Measurements from ENCODE around the gene CARD8. TPM values are rescaled to one million over a fixed set of nuclear protein-coding genes. Genes with fewer than 3 reads are reported as not detected.
A peak's percentile ranks its signal among the peaks of the same experiment; 100 is the strongest.

Gene CARD8, protein sequence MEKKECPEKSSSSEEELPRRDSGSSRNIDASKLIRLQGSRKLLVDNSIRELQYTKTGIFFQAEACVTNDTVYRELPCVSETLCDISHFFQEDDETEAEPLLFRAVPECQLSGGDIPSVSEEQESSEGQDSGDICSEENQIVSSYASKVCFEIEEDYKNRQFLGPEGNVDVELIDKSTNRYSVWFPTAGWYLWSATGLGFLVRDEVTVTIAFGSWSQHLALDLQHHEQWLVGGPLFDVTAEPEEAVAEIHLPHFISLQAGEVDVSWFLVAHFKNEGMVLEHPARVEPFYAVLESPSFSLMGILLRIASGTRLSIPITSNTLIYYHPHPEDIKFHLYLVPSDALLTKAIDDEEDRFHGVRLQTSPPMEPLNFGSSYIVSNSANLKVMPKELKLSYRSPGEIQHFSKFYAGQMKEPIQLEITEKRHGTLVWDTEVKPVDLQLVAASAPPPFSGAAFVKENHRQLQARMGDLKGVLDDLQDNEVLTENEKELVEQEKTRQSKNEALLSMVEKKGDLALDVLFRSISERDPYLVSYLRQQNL
- total RNA-seq (179 TPM), polyA plus RNA-seq (100 to 1,000 TPM in 1 of 4 donors, 10 to 100 TPM in 3; 85.9 to 107 (median 91.7) TPM)

DNA sequence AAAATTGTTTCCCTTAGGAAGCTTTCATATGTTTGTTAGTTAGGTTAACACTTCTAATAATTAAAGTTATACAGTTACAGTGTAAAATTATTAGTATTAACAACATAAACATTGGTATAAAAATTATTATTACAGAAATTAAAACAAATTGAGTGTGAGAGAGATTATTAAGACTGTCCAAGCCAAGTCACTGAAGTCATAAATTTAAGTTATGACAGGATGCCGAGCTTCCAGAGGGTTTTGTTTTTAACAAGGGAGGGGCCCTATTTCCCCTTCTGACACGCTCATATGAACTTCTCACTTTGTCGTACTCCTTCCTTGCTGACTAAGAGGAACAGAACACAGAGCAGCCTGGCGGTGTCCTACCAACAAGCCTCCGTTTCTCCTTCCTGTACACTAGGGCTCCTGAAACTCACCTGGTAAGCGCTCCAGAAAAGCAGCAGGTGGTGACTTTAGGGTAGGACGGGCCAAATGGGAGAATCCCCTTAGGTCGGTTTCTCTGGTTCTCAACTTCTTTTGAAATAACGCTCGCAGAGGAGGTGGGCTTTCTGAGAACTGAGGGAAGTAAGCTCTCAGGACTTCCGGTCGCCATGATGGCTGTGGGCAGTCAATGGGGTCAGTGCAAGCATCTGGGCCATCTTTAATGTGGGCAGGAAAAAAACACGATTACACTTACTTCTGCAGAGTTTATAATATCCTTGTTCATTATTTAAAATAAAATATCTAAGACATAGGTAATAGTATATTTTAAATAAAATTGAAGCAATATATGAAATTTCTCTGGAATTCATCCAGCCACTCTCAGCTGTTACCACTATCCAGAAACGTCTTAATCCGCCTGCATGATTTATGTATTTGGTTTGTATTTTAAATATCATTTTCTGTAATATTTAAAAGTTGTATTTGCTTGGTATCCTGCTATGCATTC, at the start of gene CARD8:
Gene CARD8 (minus strand): TSS at position 537 of the 928 bp plus-strand sequence. CDS start 14,892 bp downstream, outside the sequence.
- H3K36me3 Mint-ChIP-seq: peaks cover 13% of the 10 kb centered on the region
- H3K27ac ChIP-seq (ENCODE audit: insufficient read depth, low read length, poor library complexity, severe bottlenecking): peak within 1 kb of the TSS; percentile 85
- peaks cover 27 to 79% (median 61%) of the 10 kb centered on the region in 4 donors for H3K4me1 Mint-ChIP-seq
- H3K9me3 ChIP-seq (ENCODE audit: control insufficient read depth in 2 of 2, low read length in 2 of 2): no peaks in the 10 kb centered on the region
- H3K4me3 ChIP-seq (ENCODE audit: low read depth, low read length): peak within 1 kb of the TSS; percentile 96
- H3K36me3 ChIP-seq (ENCODE audit: control insufficient read depth, insufficient read depth, low read length): peaks cover 3% of the 10 kb centered on the region
- H3K27me3 ChIP-seq (ENCODE audit: control insufficient read depth, insufficient read depth, low read length): no peaks in the 10 kb centered on the region
- ATAC-seq (ENCODE audit: low read depth in 2 of 2) (peak; percentile 75 to 86), DNase-seq (peak; percentile 75 to 96 (median 88))
- no peaks in the 10 kb centered on the region for H3K9me3 Mint-ChIP-seq
- H3K4me3 Mint-ChIP-seq: peak within 1 kb of the TSS; percentile 95 to 99 (median 98)
- H3K27me3 Mint-ChIP-seq: no peaks in the 10 kb centered on the region
- H3K4me1 ChIP-seq (ENCODE audit: control insufficient read depth, insufficient read depth, low read length, poor library complexity, severe bottlenecking): peaks cover 79% of the 10 kb centered on the region
- H3K27ac Mint-ChIP-seq: peak within 1 kb of the TSS; percentile 87 to 98 (median 98)

DNA sequence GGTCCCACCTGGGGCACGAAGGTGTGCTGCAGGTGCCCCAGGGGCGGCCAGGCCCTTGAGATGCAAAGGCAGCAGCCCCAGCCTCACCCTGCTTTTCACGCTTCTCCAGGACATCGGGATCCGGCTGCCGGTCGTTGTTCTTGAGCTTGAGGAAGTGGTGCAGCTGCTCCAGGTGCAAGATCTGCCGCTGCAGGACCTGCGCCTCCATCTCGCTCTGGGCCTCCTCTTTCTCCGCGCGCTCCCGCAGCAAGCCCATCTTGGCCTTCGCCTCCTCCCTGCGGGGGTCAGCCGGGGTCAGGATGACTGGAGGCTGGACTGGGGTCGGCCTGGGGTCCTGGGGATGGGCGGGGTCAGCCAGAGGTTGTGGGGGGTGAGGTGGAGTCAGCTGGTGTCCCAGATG, 48.2 kb upstream of the CARD8 start:
- H3K36me3 Mint-ChIP-seq: no peaks in the 10 kb centered on the region
- H3K4me3 ChIP-seq (ENCODE audit: low read depth, low read length): no peak overlapping the region
- DNase-seq: no peak
- H3K4me1 ChIP-seq (ENCODE audit: control insufficient read depth, insufficient read depth, low read length, poor library complexity, severe bottlenecking): no peaks in the 10 kb centered on the region
- no peaks in the 10 kb centered on the region for H3K27me3 ChIP-seq (ENCODE audit: control insufficient read depth, insufficient read depth, low read length)
- no peaks in the 10 kb centered on the region for H3K36me3 ChIP-seq (ENCODE audit: control insufficient read depth, insufficient read depth, low read length)
- no peaks in the 10 kb centered on the region for H3K9me3 ChIP-seq (ENCODE audit: control insufficient read depth in 2 of 2, low read length in 2 of 2)
- no peak overlapping the region for H3K27ac ChIP-seq (ENCODE audit: insufficient read depth, low read length, poor library complexity, severe bottlenecking)
- H3K4me1 Mint-ChIP-seq: no peaks in the 10 kb centered on the region
- H3K4me3 Mint-ChIP-seq: no peak overlapping the region
- peaks cover 0 to 2% (median 0%) of the 10 kb centered on the region in 7 donors for H3K9me3 Mint-ChIP-seq
- H3K27ac Mint-ChIP-seq: no peak overlapping the region
- H3K27me3 Mint-ChIP-seq: peaks cover 8% of the 10 kb centered on the region
- no peak for ATAC-seq (ENCODE audit: low read depth in 2 of 2)

DNA sequence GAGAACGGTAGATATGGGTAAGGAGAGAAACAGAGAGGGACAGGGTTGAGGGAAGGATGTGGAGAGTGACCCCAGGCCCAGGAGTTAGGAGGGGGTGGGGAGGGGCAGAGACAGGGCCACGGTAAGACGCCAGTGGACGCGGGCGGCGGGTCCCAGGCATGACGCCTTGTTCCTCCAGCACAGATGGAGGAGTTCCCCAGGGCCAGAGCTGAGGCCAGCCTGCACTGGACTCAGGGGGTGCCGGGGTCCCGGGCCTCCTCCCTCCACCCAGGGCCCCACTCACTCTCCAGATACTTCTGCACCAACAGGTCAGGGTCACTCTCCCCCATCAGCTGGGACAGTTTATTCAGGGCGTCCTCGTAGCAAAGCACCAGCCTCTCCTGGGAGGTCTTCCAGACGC, 47.7 kb upstream of the CARD8 start:
- DNase-seq: no peak
- H3K4me1 Mint-ChIP-seq: no peaks in the 10 kb centered on the region
- H3K36me3 Mint-ChIP-seq: no peaks in the 10 kb centered on the region
- H3K36me3 ChIP-seq (ENCODE audit: control insufficient read depth, insufficient read depth, low read length): no peaks in the 10 kb centered on the region
- no peak overlapping the region for H3K27ac Mint-ChIP-seq
- no peaks in the 10 kb centered on the region for H3K4me1 ChIP-seq (ENCODE audit: control insufficient read depth, insufficient read depth, low read length, poor library complexity, severe bottlenecking)
- H3K27me3 Mint-ChIP-seq: peaks cover 10% of the 10 kb centered on the region
- H3K9me3 ChIP-seq (ENCODE audit: control insufficient read depth in 2 of 2, low read length in 2 of 2): no peaks in the 10 kb centered on the region
- no peak overlapping the region for H3K4me3 Mint-ChIP-seq
- no peak overlapping the region for H3K4me3 ChIP-seq (ENCODE audit: low read depth, low read length)
- ATAC-seq (ENCODE audit: low read depth in 2 of 2): no peak
- H3K27ac ChIP-seq (ENCODE audit: insufficient read depth, low read length, poor library complexity, severe bottlenecking): no peak overlapping the region
- H3K9me3 Mint-ChIP-seq: peaks cover 0 to 2% (median 0%) of the 10 kb centered on the region in 7 donors
- H3K27me3 ChIP-seq (ENCODE audit: control insufficient read depth, insufficient read depth, low read length): no peaks in the 10 kb centered on the region

DNA sequence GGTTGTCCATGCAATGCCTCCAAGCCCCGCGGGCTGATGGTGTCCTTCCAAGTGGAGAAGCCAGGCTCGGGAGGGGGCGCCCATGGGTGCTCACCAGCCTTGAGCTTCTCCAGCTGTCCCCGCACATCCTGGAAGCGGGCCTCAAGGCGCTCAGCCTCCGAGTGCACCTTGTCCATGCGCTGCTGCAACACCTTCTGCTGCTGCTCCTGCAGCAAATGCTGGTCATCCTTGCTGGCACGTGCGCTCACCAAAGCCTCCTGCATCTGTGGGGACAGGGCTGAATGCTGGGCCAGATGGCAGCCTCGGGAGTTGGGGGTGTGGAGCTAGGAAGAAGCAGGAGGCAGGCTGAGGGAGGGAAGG, 46.9 kb upstream of the CARD8 start:
- Mint-ChIP-seq H3K27me3 (peaks cover 10% of the 10 kb centered on the region), H3K9me3 (peaks cover 0 to 2% (median 0%) of the 10 kb centered on the region in 7 donors), H3K27ac (no peak overlapping the region), H3K4me1 (no peaks in the 10 kb centered on the region), H3K4me3 (no peak overlapping the region), H3K36me3 (no peaks in the 10 kb centered on the region)
- Histone ChIP-seq H3K4me3 (ENCODE audit: low read depth, low read length) (no peak overlapping the region), H3K36me3 (ENCODE audit: control insufficient read depth, insufficient read depth, low read length) (no peaks in the 10 kb centered on the region), H3K27me3 (ENCODE audit: control insufficient read depth, insufficient read depth, low read length) (no peaks in the 10 kb centered on the region), H3K27ac (ENCODE audit: insufficient read depth, low read length, poor library complexity, severe bottlenecking) (no peak overlapping the region), H3K4me1 (ENCODE audit: control insufficient read depth, insufficient read depth, low read length, poor library complexity, severe bottlenecking) (no peaks in the 10 kb centered on the region), H3K9me3 (ENCODE audit: control insufficient read depth in 2 of 2, low read length in 2 of 2) (no peaks in the 10 kb centered on the region)
- ATAC-seq (ENCODE audit: low read depth in 2 of 2) (no peak), DNase-seq (no peak)

DNA sequence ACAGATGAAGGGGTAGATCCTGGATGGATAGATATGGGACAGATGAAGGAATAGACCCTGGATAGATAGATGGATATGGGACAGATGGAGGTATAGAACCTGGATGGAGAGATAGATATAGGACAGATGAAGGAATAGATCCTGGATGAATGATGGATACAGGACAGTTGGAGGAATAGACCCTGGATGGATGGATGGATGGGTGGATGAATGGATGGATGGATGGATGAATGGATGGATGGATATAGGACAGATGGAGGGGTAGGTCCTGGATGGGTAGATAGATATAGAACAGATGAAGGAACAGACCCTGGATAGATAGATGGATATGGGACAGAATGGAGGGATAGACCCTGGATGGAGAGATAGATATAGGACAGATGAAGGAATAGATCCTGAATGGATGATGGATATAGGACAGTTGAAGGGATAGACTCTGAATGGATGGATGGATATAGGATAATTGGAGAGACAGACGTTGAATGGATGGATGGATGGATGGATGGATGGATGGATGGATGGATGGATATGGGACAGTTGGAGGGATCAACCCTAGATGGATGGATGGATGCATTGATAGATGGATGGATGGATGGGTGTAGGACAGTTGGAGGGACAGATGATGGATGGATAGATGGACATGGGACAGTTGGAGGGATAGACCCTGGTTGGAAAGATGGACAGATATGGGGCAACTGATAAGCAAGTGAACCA, 46.3 kb upstream of the CARD8 start:
- Histone ChIP-seq H3K9me3 (ENCODE audit: control insufficient read depth in 2 of 2, low read length in 2 of 2) (no peaks in the 10 kb centered on the region), H3K36me3 (ENCODE audit: control insufficient read depth, insufficient read depth, low read length) (no peaks in the 10 kb centered on the region), H3K27me3 (ENCODE audit: control insufficient read depth, insufficient read depth, low read length) (no peaks in the 10 kb centered on the region), H3K4me3 (ENCODE audit: low read depth, low read length) (no peak overlapping the region), H3K27ac (ENCODE audit: insufficient read depth, low read length, poor library complexity, severe bottlenecking) (no peak overlapping the region), H3K4me1 (ENCODE audit: control insufficient read depth, insufficient read depth, low read length, poor library complexity, severe bottlenecking) (no peaks in the 10 kb centered on the region)
- no peak overlapping the region for H3K4me3 Mint-ChIP-seq
- peaks cover 0 to 2% (median 0%) of the 10 kb centered on the region in 7 donors for H3K9me3 Mint-ChIP-seq
- ATAC-seq (ENCODE audit: low read depth in 2 of 2) (no peak), DNase-seq (no peak)
- peaks cover 10% of the 10 kb centered on the region for H3K27me3 Mint-ChIP-seq
- no peaks in the 10 kb centered on the region for H3K36me3 Mint-ChIP-seq
- no peaks in the 10 kb centered on the region for H3K4me1 Mint-ChIP-seq
- no peak overlapping the region for H3K27ac Mint-ChIP-seq

DNA sequence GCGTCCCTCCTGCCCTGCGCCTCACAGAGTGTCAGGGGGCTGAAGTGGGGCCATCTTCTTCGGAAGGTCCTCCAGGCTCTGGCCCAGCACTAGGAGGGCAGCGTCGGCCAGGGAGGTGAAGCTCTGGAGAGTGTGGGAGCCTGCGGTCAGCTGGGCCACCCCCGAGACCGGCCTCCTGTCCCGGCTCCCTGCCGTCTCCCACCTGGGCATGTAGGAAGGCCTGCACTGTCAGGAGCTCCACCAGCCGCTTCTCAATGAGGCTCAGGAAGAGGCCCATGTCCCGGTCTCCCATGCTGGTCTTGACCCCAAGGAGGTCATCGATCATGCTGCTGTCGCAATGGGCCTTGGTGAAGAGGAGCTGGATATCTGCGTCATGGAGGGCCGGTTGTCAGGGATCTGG, 42.3 kb upstream of the CARD8 start:
- Histone ChIP-seq H3K27me3 (ENCODE audit: control insufficient read depth, insufficient read depth, low read length) (no peaks in the 10 kb centered on the region), H3K4me1 (ENCODE audit: control insufficient read depth, insufficient read depth, low read length, poor library complexity, severe bottlenecking) (no peaks in the 10 kb centered on the region), H3K36me3 (ENCODE audit: control insufficient read depth, insufficient read depth, low read length) (no peaks in the 10 kb centered on the region), H3K9me3 (ENCODE audit: control insufficient read depth in 2 of 2, low read length in 2 of 2) (no peaks in the 10 kb centered on the region), H3K4me3 (ENCODE audit: low read depth, low read length) (no peak overlapping the region), H3K27ac (ENCODE audit: insufficient read depth, low read length, poor library complexity, severe bottlenecking) (no peak overlapping the region)
- no peak for ATAC-seq (ENCODE audit: low read depth in 2 of 2)
- Mint-ChIP-seq H3K27me3 (peaks cover 5% of the 10 kb centered on the region), H3K4me3 (no peak overlapping the region), H3K9me3 (no peaks in the 10 kb centered on the region), H3K4me1 (no peaks in the 10 kb centered on the region), H3K36me3 (no peaks in the 10 kb centered on the region), H3K27ac (no peak overlapping the region)
- DNase-seq: no peak

DNA sequence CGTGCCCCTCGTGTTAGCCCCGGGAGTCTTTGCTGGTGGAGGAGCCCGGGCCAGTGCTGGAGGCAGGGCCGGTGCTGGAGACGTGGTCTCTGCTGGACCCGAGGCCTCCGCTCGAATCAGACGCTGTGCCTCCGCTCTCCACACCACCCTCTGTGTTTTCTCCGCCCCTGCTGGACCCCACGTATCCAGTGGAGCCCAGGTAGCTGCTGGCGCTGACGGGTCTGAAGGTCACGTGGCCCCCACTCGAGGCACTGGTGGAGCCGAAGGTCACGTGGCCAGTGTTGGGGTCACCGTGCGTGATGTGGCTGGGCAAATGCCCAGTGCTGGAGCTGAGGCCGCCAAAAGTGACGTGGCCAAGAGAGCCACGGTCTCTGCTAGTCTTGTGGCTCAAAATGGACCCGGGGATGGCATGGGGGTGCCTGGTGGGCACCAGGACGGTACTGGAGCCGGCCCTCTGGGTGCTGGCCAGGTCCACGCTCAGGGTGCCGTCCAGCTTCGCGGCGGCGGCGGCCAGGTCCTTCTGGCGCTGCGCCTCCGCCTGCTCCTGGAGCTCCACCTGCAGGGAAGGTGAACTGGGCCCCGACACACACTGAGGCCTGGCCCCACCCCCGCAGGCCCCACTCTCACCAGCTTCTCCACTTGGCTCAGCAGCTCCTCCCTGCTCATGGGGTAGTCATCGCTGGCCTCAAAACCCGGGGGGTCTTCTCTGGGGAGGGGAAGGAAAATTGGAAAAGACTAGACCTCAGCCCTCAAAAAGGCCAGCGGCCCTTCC, 41.4 kb upstream of the CARD8 start:
- H3K36me3 Mint-ChIP-seq: no peaks in the 10 kb centered on the region
- DNase-seq (no peak), ATAC-seq (ENCODE audit: low read depth in 2 of 2) (no peak)
- Histone ChIP-seq H3K4me1 (ENCODE audit: control insufficient read depth, insufficient read depth, low read length, poor library complexity, severe bottlenecking) (no peaks in the 10 kb centered on the region), H3K36me3 (ENCODE audit: control insufficient read depth, insufficient read depth, low read length) (no peaks in the 10 kb centered on the region), H3K27me3 (ENCODE audit: control insufficient read depth, insufficient read depth, low read length) (no peaks in the 10 kb centered on the region), H3K9me3 (ENCODE audit: control insufficient read depth in 2 of 2, low read length in 2 of 2) (no peaks in the 10 kb centered on the region), H3K4me3 (ENCODE audit: low read depth, low read length) (no peak overlapping the region), H3K27ac (ENCODE audit: insufficient read depth, low read length, poor library complexity, severe bottlenecking) (no peak overlapping the region)
- peaks cover 5% of the 10 kb centered on the region for H3K27me3 Mint-ChIP-seq
- no peak overlapping the region for H3K27ac Mint-ChIP-seq
- H3K4me1 Mint-ChIP-seq: no peaks in the 10 kb centered on the region
- H3K9me3 Mint-ChIP-seq: no peaks in the 10 kb centered on the region
- H3K4me3 Mint-ChIP-seq: no peak overlapping the region

All from CD4-positive, CD25-positive, alpha-beta regulatory T cell (primary cell).